Measurements from ENCODE around the gene ADIPOR2. TPM values are rescaled to one million over a fixed set of nuclear protein-coding genes. Genes with fewer than 3 reads are reported as not detected.

ADIPOR2 gene
- total RNA-seq, 1 experiment from 2014 or later, result 45.3 TPM

DNA sequence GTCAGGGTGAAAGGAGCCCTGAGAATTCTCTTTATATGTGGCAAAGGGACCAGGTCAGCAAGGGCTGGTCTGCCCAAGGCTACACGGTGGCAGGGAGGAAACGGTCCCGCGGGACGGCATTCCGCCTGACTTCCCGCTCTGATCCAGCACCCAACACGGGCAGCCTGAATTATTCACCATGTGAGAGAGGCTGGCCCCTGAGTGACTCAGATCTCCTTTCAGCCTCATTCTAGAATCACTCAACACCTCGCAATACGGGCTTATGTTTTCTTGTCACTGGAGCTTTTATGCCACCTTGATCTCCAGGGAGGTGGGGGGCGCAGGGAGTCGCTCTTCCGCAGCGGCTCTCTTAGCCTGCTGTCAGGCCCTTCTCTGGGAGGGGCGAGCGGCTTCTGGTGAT, 138.0 kb downstream of the ADIPOR2 start:
- no peak overlapping the region for H3K56ac ChIP-seq (ENCODE audit: insufficient read length, low read depth, low read length)

More for the DNA sequence above, 138.0 kb downstream of the ADIPOR2 start:
- Mint-ChIP-seq H3K4me1 (peaks cover 7 to 38% of the 10 kb centered on the region in 2 experiments), H3K27ac (no peak overlapping the region; a peak in 1 of 7 replicates), H3K9me3 (no peaks in the 10 kb centered on the region), H3K36me3 (ENCODE audit: insufficient read depth in 1 of 3, low read depth in 3 of 3) (no peaks in the 10 kb centered on the region), H3K4me3 (no peak overlapping the region), H3K27me3 (ENCODE audit: low read depth) (peaks cover 40% of the 10 kb centered on the region)
- no peaks in the 10 kb centered on the region for H3K79me1 ChIP-seq (ENCODE audit: insufficient read depth, low read depth, low read length, poor library complexity, severe bottlenecking)
- H3K23me2 ChIP-seq (ENCODE audit: insufficient read length, low read depth, low read length, poor library complexity, severe bottlenecking), result no peaks in the 10 kb centered on the region
- H2BK5ac ChIP-seq (ENCODE audit: insufficient read length, low read length), result no peak overlapping the region
- no peak overlapping the region for H2BK120ac ChIP-seq (ENCODE audit: low read depth, low read length, poor library complexity, severe bottlenecking)
- H2AK5ac ChIP-seq (ENCODE audit: insufficient read length, low read length), result no peak overlapping the region
- H4K20me1 ChIP-seq (ENCODE audit: control insufficient read depth, insufficient read depth, insufficient read length), result no peaks in the 10 kb centered on the region
- no CpG with 5 or more reads among the region's 16 CpGs for WGBS (ENCODE audit: extremely low coverage, insufficient read length, low lambda C conversion rate)
- H3K79me2 ChIP-seq (ENCODE audit: insufficient read depth, low read length), result no peaks in the 10 kb centered on the region
- H4K5ac ChIP-seq (ENCODE audit: insufficient read length, low read depth, low read length), result no peak overlapping the region
- no peak overlapping the region for H3K23ac ChIP-seq (ENCODE audit: insufficient read length, low read depth, low read length)
- no peak overlapping the region for H3K4me2 ChIP-seq (ENCODE audit: insufficient read depth, insufficient read length, low read length)
- no peak overlapping the region for H2AFZ ChIP-seq (ENCODE audit: low read length)
- H3K14ac ChIP-seq (ENCODE audit: insufficient read depth, low read length), result no peak overlapping the region
- no peak overlapping the region for H3T11ph ChIP-seq (ENCODE audit: low read length)
- H4K8ac ChIP-seq (replicated peaks; ENCODE audit: insufficient read length, low read depth, low read length), result no peak overlapping the region
- no peak overlapping the region for H2BK15ac ChIP-seq (ENCODE audit: low read depth, low read length)
- no peaks in the 10 kb centered on the region for H3K4me1 ChIP-seq (ENCODE audit: insufficient read depth, low read length)
- no peak overlapping the region for H2BK20ac ChIP-seq (ENCODE audit: low read depth, low read length, poor library complexity, severe bottlenecking)
- no peak overlapping the region for H4K91ac ChIP-seq (ENCODE audit: insufficient read length, low read depth, low read length)
- H3K9me3 ChIP-seq (ENCODE audit: control insufficient read depth, low read depth, low read length), result no peaks in the 10 kb centered on the region
- H2BK12ac ChIP-seq (ENCODE audit: insufficient read length, low read depth, low read length), result no peak overlapping the region
- no peak overlapping the region for H3K9ac ChIP-seq (ENCODE audit: extremely low read depth, insufficient read length, low read length)
- no peak overlapping the region for H3K27ac ChIP-seq (ENCODE audit: insufficient read length, low read depth, low read length)
- H3K4ac ChIP-seq (ENCODE audit: low read depth, low read length), result no peak overlapping the region
- no peak overlapping the region for H3K18ac ChIP-seq (ENCODE audit: insufficient read length, low read depth, low read length)
- DNase-seq, result no peak
- no peaks in the 10 kb centered on the region for H3K27me3 ChIP-seq (ENCODE audit: insufficient read depth, low read length)
- TF ChIP-seq, protein P1, sequence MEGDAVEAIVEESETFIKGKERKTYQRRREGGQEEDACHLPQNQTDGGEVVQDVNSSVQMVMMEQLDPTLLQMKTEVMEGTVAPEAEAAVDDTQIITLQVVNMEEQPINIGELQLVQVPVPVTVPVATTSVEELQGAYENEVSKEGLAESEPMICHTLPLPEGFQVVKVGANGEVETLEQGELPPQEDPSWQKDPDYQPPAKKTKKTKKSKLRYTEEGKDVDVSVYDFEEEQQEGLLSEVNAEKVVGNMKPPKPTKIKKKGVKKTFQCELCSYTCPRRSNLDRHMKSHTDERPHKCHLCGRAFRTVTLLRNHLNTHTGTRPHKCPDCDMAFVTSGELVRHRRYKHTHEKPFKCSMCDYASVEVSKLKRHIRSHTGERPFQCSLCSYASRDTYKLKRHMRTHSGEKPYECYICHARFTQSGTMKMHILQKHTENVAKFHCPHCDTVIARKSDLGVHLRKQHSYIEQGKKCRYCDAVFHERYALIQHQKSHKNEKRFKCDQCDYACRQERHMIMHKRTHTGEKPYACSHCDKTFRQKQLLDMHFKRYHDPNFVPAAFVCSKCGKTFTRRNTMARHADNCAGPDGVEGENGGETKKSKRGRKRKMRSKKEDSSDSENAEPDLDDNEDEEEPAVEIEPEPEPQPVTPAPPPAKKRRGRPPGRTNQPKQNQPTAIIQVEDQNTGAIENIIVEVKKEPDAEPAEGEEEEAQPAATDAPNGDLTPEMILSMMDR (conservative IDR thresholded peaks at IDR 0.05), result no peak
